ENCODE results near the gene RABGEF1.

DNA sequence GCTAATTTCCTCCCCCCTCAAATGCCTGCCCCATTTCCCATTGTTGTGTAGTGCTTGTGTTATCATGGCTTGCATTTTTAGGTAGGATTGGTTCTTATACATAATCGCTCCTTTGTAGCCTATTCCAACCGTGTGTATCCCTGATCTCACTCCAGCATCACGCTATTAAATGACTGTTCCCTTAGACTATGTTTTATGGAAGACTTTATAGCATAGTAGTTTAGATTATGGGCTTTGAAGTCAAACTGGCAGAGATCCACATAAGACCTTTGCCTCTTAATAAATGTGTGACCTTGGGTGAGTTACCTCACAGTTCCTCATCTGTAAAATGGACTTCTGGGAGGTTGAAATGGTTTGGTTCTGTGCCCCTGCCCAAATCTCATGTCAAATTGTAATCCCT is 5.4 kb upstream of the RABGEF1 start:
- TF ChIP-seq, protein P1, sequence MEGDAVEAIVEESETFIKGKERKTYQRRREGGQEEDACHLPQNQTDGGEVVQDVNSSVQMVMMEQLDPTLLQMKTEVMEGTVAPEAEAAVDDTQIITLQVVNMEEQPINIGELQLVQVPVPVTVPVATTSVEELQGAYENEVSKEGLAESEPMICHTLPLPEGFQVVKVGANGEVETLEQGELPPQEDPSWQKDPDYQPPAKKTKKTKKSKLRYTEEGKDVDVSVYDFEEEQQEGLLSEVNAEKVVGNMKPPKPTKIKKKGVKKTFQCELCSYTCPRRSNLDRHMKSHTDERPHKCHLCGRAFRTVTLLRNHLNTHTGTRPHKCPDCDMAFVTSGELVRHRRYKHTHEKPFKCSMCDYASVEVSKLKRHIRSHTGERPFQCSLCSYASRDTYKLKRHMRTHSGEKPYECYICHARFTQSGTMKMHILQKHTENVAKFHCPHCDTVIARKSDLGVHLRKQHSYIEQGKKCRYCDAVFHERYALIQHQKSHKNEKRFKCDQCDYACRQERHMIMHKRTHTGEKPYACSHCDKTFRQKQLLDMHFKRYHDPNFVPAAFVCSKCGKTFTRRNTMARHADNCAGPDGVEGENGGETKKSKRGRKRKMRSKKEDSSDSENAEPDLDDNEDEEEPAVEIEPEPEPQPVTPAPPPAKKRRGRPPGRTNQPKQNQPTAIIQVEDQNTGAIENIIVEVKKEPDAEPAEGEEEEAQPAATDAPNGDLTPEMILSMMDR (conservative IDR thresholded peaks at IDR 0.05; ENCODE audit: low read depth in 2 of 2) = no peak
- TF ChIP-seq POLR2AphosphoS5 (IDR thresholded peaks at IDR 0.05; ENCODE audit: low read depth) (no peak), EZH2 (IDR thresholded peaks at IDR 0.05; ENCODE audit: low read depth, unreplicated experiment) (no peak), JUNB (IDR thresholded peaks at IDR 0.05; ENCODE audit: unreplicated experiment) (no peak), EZH2phosphoT487 (IDR thresholded peaks at IDR 0.05; ENCODE audit: unreplicated experiment) (no peak), CREB1 (CRISPR knock-in tag; IDR thresholded peaks at IDR 0.05; ENCODE audit: low read depth) (no peak), NANOG (IDR thresholded peaks at IDR 0.05; ENCODE audit: borderline replicate concordance) (no peak), STAT1 (IDR thresholded peaks at IDR 0.05; ENCODE audit: unreplicated experiment) (no peak)
- TF ChIP-seq, protein P2, sequence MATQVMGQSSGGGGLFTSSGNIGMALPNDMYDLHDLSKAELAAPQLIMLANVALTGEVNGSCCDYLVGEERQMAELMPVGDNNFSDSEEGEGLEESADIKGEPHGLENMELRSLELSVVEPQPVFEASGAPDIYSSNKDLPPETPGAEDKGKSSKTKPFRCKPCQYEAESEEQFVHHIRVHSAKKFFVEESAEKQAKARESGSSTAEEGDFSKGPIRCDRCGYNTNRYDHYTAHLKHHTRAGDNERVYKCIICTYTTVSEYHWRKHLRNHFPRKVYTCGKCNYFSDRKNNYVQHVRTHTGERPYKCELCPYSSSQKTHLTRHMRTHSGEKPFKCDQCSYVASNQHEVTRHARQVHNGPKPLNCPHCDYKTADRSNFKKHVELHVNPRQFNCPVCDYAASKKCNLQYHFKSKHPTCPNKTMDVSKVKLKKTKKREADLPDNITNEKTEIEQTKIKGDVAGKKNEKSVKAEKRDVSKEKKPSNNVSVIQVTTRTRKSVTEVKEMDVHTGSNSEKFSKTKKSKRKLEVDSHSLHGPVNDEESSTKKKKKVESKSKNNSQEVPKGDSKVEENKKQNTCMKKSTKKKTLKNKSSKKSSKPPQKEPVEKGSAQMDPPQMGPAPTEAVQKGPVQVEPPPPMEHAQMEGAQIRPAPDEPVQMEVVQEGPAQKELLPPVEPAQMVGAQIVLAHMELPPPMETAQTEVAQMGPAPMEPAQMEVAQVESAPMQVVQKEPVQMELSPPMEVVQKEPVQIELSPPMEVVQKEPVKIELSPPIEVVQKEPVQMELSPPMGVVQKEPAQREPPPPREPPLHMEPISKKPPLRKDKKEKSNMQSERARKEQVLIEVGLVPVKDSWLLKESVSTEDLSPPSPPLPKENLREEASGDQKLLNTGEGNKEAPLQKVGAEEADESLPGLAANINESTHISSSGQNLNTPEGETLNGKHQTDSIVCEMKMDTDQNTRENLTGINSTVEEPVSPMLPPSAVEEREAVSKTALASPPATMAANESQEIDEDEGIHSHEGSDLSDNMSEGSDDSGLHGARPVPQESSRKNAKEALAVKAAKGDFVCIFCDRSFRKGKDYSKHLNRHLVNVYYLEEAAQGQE (IDR thresholded peaks at IDR 0.05; ENCODE audit: unreplicated experiment) = no peak
- TF ChIP-seq, protein P3, sequence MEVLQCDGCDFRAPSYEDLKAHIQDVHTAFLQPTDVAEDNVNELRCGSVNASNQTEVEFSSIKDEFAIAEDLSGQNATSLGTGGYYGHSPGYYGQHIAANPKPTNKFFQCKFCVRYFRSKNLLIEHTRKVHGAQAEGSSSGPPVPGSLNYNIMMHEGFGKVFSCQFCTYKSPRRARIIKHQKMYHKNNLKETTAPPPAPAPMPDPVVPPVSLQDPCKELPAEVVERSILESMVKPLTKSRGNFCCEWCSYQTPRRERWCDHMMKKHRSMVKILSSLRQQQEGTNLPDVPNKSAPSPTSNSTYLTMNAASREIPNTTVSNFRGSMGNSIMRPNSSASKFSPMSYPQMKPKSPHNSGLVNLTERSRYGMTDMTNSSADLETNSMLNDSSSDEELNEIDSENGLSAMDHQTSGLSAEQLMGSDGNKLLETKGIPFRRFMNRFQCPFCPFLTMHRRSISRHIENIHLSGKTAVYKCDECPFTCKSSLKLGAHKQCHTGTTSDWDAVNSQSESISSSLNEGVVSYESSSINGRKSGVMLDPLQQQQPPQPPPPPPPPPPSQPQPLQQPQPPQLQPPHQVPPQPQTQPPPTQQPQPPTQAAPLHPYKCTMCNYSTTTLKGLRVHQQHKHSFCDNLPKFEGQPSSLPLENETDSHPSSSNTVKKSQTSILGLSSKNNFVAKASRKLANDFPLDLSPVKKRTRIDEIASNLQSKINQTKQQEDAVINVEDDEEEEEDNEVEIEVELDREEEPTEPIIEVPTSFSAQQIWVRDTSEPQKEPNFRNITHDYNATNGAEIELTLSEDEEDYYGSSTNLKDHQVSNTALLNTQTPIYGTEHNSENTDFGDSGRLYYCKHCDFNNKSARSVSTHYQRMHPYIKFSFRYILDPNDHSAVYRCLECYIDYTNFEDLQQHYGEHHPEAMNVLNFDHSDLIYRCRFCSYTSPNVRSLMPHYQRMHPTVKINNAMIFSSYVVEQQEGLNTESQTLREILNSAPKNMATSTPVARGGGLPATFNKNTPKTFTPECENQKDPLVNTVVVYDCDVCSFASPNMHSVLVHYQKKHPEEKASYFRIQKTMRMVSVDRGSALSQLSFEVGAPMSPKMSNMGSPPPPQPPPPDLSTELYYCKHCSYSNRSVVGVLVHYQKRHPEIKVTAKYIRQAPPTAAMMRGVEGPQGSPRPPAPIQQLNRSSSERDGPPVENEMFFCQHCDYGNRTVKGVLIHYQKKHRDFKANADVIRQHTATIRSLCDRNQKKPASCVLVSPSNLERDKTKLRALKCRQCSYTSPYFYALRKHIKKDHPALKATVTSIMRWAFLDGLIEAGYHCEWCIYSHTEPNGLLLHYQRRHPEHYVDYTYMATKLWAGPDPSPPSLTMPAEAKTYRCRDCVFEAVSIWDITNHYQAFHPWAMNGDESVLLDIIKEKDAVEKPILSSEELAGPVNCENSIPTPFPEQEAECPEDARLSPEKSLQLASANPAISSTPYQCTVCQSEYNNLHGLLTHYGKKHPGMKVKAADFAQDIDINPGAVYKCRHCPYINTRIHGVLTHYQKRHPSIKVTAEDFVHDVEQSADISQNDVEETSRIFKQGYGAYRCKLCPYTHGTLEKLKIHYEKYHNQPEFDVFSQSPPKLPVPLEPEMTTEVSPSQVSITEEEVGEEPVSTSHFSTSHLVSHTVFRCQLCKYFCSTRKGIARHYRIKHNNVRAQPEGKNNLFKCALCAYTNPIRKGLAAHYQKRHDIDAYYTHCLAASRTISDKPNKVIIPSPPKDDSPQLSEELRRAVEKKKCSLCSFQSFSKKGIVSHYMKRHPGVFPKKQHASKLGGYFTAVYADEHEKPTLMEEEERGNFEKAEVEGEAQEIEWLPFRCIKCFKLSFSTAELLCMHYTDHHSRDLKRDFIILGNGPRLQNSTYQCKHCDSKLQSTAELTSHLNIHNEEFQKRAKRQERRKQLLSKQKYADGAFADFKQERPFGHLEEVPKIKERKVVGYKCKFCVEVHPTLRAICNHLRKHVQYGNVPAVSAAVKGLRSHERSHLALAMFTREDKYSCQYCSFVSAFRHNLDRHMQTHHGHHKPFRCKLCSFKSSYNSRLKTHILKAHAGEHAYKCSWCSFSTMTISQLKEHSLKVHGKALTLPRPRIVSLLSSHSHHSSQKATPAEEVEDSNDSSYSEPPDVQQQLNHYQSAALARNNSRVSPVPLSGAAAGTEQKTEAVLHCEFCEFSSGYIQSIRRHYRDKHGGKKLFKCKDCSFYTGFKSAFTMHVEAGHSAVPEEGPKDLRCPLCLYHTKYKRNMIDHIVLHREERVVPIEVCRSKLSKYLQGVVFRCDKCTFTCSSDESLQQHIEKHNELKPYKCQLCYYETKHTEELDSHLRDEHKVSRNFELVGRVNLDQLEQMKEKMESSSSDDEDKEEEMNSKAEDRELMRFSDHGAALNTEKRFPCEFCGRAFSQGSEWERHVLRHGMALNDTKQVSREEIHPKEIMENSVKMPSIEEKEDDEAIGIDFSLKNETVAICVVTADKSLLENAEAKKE (CRISPR knock-in tag; IDR thresholded peaks at IDR 0.05) = no peak
- TF ChIP-seq, protein P4, sequence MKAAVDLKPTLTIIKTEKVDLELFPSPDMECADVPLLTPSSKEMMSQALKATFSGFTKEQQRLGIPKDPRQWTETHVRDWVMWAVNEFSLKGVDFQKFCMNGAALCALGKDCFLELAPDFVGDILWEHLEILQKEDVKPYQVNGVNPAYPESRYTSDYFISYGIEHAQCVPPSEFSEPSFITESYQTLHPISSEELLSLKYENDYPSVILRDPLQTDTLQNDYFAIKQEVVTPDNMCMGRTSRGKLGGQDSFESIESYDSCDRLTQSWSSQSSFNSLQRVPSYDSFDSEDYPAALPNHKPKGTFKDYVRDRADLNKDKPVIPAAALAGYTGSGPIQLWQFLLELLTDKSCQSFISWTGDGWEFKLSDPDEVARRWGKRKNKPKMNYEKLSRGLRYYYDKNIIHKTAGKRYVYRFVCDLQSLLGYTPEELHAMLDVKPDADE (IDR thresholded peaks at IDR 0.05) = no peak
